Non-pigmented ciliary epithelial cell (primary cell): ENCODE results near the gene CDKN2AIP.

Source experiments
- DNase-seq: peaks from one replicate; pipeline ENCODE4 v3.0.0-alpha.2; 2010; ENCODE audit warnings: low read depth

The CDKN2AIP gene

GRCh38 chr4:183495184-183495583 lies 50.7 kb downstream of the CDKN2AIP start:
- DNase-seq, result no peak
